Stimulated activated CD8-positive, alpha-beta memory T cell treated with anti-CD3 and anti-CD28 coated beads, Interleukin-7, amount 100 ng/mL, for 4 hours (primary cell): ENCODE data around the gene HDAC4.

Source experiments
- DNase-seq, 2 donors: peaks; one replicate each; pipeline ENCODE4 v3.0.0-alpha.2; 2020; ENCODE audit warnings: low read depth in 2 of 2

The HDAC4 gene

DNA sequence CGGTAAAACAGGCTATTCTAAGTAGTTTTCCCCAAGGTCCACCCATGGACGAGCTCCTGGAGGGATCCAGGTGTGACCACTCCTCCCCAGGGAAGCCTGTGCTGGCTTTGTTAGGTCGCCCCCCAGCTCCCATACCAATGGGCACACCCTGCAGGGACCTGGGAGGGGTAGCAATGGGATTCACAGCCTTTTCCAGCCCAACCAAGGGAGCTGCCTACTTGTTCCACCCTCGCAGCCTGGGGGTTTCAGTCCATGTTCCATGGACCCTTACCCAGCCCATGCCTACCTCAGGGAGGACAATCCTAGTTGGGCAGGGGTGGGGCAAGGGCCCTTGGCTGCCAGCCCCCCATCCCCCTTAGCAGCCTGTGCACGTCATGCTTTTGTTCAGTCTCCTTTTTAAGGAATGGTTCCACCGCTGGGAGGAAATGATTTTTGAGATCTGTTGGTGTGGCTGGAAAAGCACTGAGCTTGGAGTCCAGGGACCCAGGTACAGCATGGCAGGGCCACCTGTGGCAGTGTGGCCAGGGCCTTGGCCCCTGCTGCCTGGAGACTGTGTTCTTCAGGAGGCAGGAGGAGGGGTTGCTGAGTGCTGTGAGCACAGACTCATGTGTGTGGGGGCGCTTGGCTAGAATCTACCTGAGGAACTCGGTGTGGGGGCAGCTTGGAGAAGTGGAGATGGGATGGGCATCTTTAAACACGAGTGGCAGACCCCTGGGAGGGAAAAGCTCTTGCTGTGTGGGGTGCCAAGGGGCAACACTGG is 386.2 kb downstream of the HDAC4 start:
- no peak for DNase-seq

DNA sequence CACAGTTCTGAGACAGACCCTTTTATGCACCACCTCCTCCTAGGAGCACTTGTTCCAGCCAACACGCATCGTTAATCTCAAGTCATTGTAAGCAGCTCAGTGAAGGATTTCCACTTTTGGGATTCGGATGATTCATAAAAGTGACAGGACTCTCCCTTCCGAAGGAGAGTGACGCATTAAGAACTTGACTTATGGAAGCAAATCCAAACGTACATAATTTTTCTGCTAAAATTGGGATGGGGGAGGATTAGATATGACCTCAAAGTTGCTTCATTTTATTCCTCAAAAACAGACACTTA is 387.2 kb downstream of the HDAC4 start:
- no peak for DNase-seq

GRCh38 chr2:239012936-239013677 is 387.7 kb downstream of the HDAC4 start:
- no peak for DNase-seq

DNA sequence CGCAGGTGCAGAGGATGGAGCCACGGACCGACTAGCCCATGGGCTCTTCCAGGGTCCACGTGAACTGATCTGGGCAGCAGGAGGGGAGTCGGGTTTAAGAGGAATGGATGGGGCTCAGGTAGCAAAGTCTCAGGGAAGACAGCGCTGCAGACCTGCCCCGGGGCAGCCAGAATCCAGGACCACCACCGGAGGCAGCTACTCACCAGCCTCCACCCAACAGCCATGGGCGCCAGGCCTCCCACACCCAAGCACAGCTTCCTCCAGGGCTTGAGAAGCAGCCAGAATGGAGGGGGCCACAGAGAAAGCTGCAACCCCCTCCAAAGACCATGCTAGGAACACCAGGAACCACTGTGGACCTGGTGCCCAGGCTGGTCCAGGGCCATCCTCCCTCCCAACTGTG is 388.6 kb downstream of the HDAC4 start:
- no peak for DNase-seq

GRCh38 chr2:239009589-239009961 is 391.2 kb downstream of the HDAC4 start:
- no peak for DNase-seq

- DNase-seq: no peak
Observed at GRCh38 chr2:239008677-239009588, 391.9 kb downstream of the HDAC4 start.

GRCh38 chr2:239008004-239008403 is 392.8 kb downstream of the HDAC4 start:
- no peak for DNase-seq

- no peak for DNase-seq
Observed at GRCh38 chr2:239006622-239007285, 394.1 kb downstream of the HDAC4 start.

DNA sequence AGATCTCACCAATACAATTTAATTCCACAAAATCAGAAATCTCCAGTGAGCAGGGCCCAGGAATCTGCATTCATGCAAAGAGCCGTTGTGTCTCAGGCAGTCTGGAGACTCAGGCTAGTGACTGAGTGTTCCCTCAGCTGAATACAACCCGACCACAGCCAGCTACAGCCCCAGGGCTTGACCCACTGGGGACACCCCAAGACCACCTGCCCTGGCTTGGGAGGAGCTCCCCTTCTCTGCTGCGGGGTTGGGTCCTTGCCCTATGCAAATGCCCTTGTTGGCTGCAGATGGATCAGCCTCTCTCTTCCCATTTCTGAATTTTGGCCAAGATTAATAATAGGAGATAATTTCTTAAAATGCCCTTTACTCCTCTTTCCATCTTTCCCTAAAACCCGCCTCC is 395.2 kb downstream of the HDAC4 start:
- no peak for DNase-seq

GRCh38 chr2:239004274-239005015 is 396.4 kb downstream of the HDAC4 start:
- no peak for DNase-seq

DNA sequence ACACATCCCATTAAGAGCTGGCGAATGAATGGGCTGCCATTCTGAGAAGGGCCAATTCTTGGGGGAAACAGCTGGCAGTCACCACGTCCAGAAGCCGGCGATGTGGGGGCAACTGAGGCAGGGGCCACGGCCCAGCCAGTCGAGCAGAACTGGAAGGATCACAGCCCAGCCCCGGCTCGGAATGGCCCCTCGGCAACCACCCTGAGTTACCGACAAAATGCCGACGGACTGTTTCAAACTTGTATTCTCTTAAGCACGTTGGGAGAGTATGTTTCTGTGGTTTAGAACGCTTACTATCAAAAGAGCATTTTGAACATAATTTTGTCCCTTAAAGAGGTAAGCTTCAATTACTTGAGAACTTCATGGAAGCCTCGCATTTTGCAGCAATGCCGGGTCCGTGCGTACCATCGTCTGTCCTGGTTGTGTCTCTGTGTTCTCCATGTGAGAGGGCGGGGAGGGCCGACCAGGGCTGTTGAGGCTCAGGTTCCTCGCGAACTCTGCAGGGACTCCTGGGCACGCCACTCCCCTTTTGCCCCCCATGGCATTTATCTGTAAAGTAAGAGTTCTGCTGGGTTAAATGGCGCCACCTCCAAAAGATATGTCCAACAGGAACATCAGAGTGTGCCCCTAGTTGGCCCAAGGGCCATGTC is 397.1 kb downstream of the HDAC4 start:
- DNase-seq: no peak

GRCh38 chr2:239002954-239003623 is 397.7 kb downstream of the HDAC4 start:
- no peak for DNase-seq

DNA sequence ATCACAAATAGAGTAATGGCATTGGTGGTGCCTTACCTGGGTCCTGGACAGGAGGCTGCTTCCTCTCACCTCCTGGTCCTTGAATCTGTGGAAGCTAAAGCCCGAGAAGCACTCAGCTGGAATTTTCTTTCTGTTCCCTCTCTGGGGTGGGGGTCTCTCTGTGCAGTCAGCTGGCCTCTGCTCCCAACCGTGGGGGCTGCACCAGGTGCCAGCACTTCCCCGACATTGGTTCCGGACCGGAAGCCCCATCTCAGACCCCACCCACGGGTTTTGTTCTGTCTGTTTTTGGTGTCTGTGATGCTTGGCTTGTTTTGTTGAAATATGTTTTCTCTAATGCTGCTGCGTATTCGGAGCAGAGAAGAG is 398.2 kb downstream of the HDAC4 start:
- no peak for DNase-seq

DNA sequence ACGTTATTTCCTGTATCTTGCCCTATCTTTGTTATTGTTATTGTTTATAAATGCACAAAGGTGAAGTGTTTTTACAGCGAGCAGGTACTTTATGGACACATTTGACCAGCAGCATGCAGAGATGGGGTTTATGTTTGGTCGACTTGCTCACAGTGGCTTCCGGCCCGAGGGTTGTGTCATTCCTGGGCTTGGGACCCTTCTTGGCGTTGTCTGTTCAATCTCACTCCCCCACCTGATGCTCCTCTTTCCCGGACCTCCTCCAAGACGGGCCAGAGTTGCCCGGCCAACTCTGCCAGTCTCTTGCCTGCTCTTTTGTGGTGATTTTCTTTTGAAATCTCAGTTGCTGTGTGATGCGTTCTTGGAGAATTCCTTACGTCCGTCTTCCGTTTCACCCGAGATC is 399.0 kb downstream of the HDAC4 start:
- DNase-seq: no peak

- DNase-seq: no peak
Observed at GRCh38 chr2:239000500-239001073, 400.2 kb downstream of the HDAC4 start.

DNA sequence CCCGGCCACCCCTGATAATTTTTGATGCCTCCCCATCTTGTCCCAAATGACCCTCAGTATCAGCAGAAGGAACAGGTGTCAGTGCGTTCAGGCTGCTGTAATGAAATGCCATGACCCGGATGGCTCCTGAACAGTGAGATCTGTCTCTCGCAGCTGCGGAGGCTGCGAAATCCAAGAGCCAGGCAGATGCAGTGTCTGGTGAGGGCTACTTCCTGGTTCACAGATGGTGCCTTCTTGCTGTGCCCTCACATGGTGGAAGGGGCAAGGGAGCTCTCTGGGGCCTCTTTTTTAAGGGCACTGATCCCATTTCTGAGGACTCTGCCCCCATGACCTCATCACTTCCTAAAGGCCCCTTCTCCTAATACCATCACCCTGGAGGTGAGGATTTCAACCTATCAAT is 400.7 kb downstream of the HDAC4 start:
- no peak for DNase-seq

DNA sequence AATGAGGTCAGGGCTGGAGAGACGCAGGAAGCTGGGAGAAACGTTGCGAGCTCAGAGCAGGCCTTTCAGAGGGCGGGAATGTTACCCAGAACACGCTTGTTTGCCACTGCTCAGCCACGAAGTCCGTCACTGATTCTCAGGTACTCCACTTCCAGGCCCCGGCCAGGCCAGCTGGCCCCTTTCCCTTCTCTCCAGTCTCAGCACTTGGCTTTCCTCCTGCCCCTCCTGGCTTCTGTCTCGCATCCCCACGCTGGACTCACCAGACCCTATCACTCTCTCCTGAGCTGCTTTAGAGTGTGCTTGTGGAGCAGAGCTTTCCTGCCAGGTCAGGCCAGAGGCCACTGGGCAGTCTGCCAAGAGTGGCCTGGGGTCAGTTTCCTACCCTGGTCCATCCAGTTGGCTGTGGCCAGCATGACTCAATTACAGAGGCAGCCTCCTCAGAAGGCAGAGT is 401.5 kb downstream of the HDAC4 start:
- DNase-seq: no peak

DNA sequence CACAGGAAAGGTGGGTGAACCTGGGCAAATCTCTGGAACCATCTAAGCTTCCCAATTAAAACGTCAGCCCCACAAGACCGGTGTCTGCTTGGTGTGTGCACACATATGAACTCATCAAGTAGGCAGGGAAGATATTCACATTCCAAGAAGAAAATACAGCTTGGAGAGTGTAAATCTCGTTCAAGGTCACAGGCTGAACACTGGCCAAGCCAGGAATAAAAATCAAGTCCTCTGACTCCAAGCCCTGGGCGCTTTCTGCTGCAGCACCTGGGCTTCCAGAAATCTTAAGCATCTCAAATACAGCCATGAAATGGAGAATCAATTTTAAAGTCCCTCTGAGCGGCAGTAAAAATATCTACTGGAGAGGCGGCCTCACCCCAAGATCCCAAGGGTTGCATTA is 402.0 kb downstream of the HDAC4 start:
- no peak for DNase-seq
